DOHH2 (cell line): ENCODE data around the gene FAM171A1.

Source experiments
- H3F3A ChIP-seq: fragments of 200-600 bp; sonication (generic), shearing (Covaris generic); 2 replicates; pipeline ENCODE4 v1.6.0; 2016; ENCODE audit warnings: antibody characterized with exemption, mild to moderate bottlenecking; ENCODE audit not compliant: control insufficient read depth, insufficient read depth
- H3K27ac ChIP-seq: fragments of 200-600 bp; sonication (generic); 2 replicates; pipeline ENCODE4 v1.5.1; 2014; ENCODE audit warnings: low read depth, mild to moderate bottlenecking, low read length, moderate library complexity
- H3K27me3 ChIP-seq: fragments of 200-600 bp; sonication (generic); 2 replicates; pipeline ENCODE4 v1.6.1; 2014; ENCODE audit warnings: mild to moderate bottlenecking, low read length, mixed read lengths; ENCODE audit not compliant: control insufficient read depth
- H3K36me3 ChIP-seq: fragments of 200-600 bp; sonication (generic); 2 replicates; pipeline ENCODE4 v1.6.1; 2014; ENCODE audit warnings: mild to moderate bottlenecking, low read length, moderate library complexity, mixed read lengths; ENCODE audit not compliant: control insufficient read depth
- H3K4me1 ChIP-seq: fragments of 200-600 bp; sonication (generic); 2 replicates; pipeline ENCODE4 v1.6.1; 2014; ENCODE audit warnings: mild to moderate bottlenecking, low read length, mixed read lengths; ENCODE audit not compliant: control insufficient read depth
- H3K4me2 ChIP-seq: fragments of 200-600 bp; sonication (generic); 2 replicates; pipeline ENCODE4 v1.6.0; 2014; ENCODE audit warnings: mild to moderate bottlenecking, low read length, moderate library complexity
- H3K4me3 ChIP-seq: fragments of 200-600 bp; sonication (generic); 2 replicates; pipeline ENCODE4 v1.5.1; 2014; ENCODE audit warnings: mild to moderate bottlenecking, low read length, mixed read lengths
- H3K79me2 ChIP-seq: fragments of 200-600 bp; sonication (generic); 2 replicates; pipeline ENCODE4 v1.6.1; 2014; ENCODE audit warnings: mild to moderate bottlenecking, low read length, mixed read lengths; ENCODE audit not compliant: control insufficient read depth
- H3K9me2 ChIP-seq: fragments of 200-600 bp; sonication (generic); replicated peaks from 2 replicates; pipeline ENCODE4 v1.6.1; 2014; ENCODE audit warnings: mild to moderate bottlenecking, low read length, mixed read lengths; ENCODE audit not compliant: control insufficient read depth
- H3K9me3 ChIP-seq: fragments of 200-600 bp; sonication (generic); 2 replicates; pipeline ENCODE4 v1.6.1; 2014; ENCODE audit warnings: antibody characterized with exemption, low read length, mixed read lengths; ENCODE audit not compliant: control insufficient read depth, insufficient read depth
- H4K20me1 ChIP-seq: fragments of 200-600 bp; sonication (generic); 2 replicates; pipeline ENCODE4 v1.6.0; 2014; ENCODE audit warnings: low read depth, mild to moderate bottlenecking, antibody characterized with exemption, low read length, moderate library complexity; ENCODE audit not compliant: control insufficient read depth, insufficient read depth
- EZH2phosphoT487 ChIP-seq: fragments of 200-600 bp; sonication (generic); IDR thresholded peaks from 2 replicates; pipeline ENCODE4 v1.6.1; 2017; ENCODE audit warnings: borderline replicate concordance, mild to moderate bottlenecking, antibody characterized with exemption, low read length, moderate library complexity, mixed read lengths
- TF ChIP-seq, protein P1 (sequence below): fragments of 200-600 bp; sonication (generic); IDR thresholded peaks from one replicate; pipeline ENCODE4 v1.5.1; 2014; ENCODE audit warnings: antibody characterized with exemption, mild to moderate bottlenecking, low read depth, low read length; ENCODE audit not compliant: poor library complexity, severe bottlenecking

The FAM171A1 gene

GRCh38 chr10:15168291-15168785, 202.8 kb downstream of the FAM171A1 start, which contains the start of gene NMT2:
NMT2 (minus strand) TSS chr10:15168693; CDS start chr10:15168612, 81 bp downstream.
- Histone ChIP-seq H4K20me1 (no peaks in the 10 kb centered on the region), H3K79me2 (no peaks in the 10 kb centered on the region), H3F3A (no peaks in the 10 kb centered on the region), H3K4me3 (peak within 1 kb of the TSS; percentile 95), H3K27ac (no peak within 1 kb of the TSS), H3K4me1 (peaks cover 13% of the 10 kb centered on the region), H3K27me3 (peaks cover 46% of the 10 kb centered on the region), H3K9me3 (no peaks in the 10 kb centered on the region), H3K9me2 (no peaks in the 10 kb centered on the region), H3K4me2 (peak within 1 kb of the TSS; percentile 95), H3K36me3 (no peaks in the 10 kb centered on the region)
- no peak for TF ChIP-seq EZH2phosphoT487
- TF ChIP-seq, protein P1, sequence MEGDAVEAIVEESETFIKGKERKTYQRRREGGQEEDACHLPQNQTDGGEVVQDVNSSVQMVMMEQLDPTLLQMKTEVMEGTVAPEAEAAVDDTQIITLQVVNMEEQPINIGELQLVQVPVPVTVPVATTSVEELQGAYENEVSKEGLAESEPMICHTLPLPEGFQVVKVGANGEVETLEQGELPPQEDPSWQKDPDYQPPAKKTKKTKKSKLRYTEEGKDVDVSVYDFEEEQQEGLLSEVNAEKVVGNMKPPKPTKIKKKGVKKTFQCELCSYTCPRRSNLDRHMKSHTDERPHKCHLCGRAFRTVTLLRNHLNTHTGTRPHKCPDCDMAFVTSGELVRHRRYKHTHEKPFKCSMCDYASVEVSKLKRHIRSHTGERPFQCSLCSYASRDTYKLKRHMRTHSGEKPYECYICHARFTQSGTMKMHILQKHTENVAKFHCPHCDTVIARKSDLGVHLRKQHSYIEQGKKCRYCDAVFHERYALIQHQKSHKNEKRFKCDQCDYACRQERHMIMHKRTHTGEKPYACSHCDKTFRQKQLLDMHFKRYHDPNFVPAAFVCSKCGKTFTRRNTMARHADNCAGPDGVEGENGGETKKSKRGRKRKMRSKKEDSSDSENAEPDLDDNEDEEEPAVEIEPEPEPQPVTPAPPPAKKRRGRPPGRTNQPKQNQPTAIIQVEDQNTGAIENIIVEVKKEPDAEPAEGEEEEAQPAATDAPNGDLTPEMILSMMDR = peak; percentile 36

DNA sequence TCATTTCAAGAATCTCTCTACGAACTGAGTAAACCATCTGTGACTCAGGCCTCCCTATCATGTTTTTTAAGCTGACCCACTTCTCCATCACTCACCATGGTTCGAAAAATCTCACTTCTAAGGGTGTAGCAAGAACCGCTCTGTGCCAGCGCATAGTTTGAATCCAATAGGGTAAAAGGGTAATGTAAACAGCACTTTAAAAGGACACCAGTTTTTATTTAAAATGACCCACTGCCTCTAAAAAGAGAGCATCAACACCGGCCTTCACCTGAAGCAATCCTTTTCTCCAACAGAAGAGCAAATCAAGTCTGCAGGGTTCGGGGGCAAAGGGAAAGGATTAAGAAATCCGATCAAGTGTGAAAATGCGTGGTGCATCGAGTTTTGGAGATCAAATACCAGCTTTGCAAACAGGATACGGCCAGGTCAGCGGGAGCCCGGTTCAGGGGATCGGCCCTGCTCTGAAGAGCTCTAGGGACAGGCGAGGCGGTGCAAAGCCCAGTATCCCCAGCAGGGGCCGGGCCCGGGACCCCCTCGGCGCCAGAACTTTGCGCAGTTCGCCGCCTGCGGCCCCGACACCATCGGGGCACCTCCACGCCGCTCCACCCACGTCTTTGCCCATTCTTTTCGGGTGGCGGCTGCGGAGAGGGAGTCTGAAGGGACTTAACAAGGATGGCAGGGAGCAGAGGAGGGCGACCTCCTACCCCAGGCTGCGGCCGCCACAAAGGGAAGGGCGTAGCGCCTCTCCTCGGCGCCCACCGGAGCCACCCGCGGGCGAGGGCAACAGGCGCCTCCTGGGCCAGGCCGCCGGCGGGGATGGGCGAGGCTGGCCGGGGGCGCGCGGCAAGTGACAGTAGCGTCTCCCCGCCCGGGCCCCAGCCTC, 203.4 kb downstream of the FAM171A1 start:
- H4K20me1 ChIP-seq = no peaks in the 10 kb centered on the region
- peaks cover 46% of the 10 kb centered on the region for H3K27me3 ChIP-seq
- peak overlapping the region; percentile 95 for H3K4me3 ChIP-seq
- H3K9me2 ChIP-seq = no peaks in the 10 kb centered on the region
- H3K9me3 ChIP-seq = no peaks in the 10 kb centered on the region
- TF ChIP-seq, protein P1 = no peak
- 0 out of 2 replicates have a peak, but pooled peaks have one; percentile 83 for TF ChIP-seq EZH2phosphoT487
- H3F3A ChIP-seq = no peaks in the 10 kb centered on the region
- no peaks in the 10 kb centered on the region for H3K79me2 ChIP-seq
- no peaks in the 10 kb centered on the region for H3K36me3 ChIP-seq
- no peak overlapping the region for H3K27ac ChIP-seq
- peak overlapping the region; percentile 95 for H3K4me2 ChIP-seq
- H3K4me1 ChIP-seq = peaks cover 13% of the 10 kb centered on the region

GRCh38 chr10:15166325-15166724, 204.8 kb downstream of the FAM171A1 start:
- no peaks in the 10 kb centered on the region for H3K9me2 ChIP-seq
- H3K9me3 ChIP-seq = no peaks in the 10 kb centered on the region
- H3K27me3 ChIP-seq = peaks cover 46% of the 10 kb centered on the region
- H4K20me1 ChIP-seq = no peaks in the 10 kb centered on the region
- H3K27ac ChIP-seq = no peak overlapping the region
- no peaks in the 10 kb centered on the region for H3K36me3 ChIP-seq
- no peak overlapping the region for H3K4me2 ChIP-seq
- TF ChIP-seq, protein P1 = no peak
- TF ChIP-seq EZH2phosphoT487 = no peak
- no peaks in the 10 kb centered on the region for H3F3A ChIP-seq
- no peaks in the 10 kb centered on the region for H3K79me2 ChIP-seq
- peaks cover 13% of the 10 kb centered on the region for H3K4me1 ChIP-seq
- no peak overlapping the region for H3K4me3 ChIP-seq
